ENCODE results near the gene DPPA3. TPM values are rescaled to one million over a fixed set of nuclear protein-coding genes. Genes with fewer than 3 reads are reported as not detected.

DPPA3 gene
- total RNA-seq, 1 donor from 2014 or later = not detected

DNA sequence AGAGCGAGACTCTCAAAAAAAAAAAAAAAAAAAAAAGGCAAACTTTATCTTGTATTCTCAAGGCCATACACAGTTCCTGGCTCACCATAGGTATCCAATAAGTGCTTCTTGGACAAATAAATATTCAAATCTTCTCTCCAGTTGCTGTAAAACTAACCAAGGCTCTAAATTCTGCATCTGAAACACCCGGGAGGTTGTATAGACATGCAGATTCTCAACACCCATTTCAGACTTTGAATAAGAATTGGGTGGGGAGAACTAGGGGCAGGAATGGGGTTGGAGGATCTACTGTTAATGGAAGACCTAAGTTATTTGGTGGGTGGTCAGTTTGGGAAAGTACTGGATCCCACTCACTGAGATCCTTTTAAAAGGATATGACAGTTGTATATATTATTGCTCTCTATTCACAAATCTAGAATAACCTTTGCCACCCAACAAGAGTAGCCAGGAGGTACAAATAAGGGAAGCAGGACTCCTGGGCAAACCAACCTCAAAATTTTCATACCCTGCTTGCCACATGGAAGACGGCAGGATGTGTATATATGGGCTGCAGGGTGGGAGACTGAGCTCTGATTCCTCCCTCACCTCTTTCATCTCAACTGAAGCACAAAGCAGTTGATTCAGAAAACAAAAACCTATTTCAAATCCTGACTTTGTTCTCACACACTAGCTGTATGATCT lies 16.5 kb upstream of the DPPA3 start:
- Histone ChIP-seq H3K4me3 (ENCODE audit: low read depth, low read length) (no peak overlapping the region), H3K27me3 (ENCODE audit: control insufficient read depth, insufficient read depth, low read length) (no peaks in the 10 kb centered on the region), H3K36me3 (ENCODE audit: control insufficient read depth, insufficient read depth, low read length) (no peaks in the 10 kb centered on the region)
- TF ChIP-seq, protein P1, sequence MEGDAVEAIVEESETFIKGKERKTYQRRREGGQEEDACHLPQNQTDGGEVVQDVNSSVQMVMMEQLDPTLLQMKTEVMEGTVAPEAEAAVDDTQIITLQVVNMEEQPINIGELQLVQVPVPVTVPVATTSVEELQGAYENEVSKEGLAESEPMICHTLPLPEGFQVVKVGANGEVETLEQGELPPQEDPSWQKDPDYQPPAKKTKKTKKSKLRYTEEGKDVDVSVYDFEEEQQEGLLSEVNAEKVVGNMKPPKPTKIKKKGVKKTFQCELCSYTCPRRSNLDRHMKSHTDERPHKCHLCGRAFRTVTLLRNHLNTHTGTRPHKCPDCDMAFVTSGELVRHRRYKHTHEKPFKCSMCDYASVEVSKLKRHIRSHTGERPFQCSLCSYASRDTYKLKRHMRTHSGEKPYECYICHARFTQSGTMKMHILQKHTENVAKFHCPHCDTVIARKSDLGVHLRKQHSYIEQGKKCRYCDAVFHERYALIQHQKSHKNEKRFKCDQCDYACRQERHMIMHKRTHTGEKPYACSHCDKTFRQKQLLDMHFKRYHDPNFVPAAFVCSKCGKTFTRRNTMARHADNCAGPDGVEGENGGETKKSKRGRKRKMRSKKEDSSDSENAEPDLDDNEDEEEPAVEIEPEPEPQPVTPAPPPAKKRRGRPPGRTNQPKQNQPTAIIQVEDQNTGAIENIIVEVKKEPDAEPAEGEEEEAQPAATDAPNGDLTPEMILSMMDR (IDR thresholded peaks at IDR 0.05; ENCODE audit: insufficient read depth, low read length, poor library complexity, severe bottlenecking) = no peak
- no peak for DNase-seq (ENCODE audit: low read depth)

DNA sequence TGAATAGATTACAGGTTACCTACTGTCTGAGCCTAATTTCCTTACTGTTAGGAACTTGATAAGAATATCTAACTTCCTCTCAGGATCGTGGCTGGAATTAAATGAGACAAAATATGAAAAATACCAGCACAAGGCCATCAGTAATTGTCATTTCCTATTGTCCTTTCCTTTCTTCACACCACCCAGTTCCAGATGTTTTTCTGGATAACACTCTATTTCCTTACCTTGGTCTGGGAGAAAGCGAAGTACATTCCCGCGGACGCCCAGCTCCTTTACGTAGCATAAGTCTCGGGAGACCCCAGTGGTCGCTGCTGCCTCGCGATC lies 16.0 kb upstream of the DPPA3 start:
- H3K4me3 ChIP-seq (ENCODE audit: low read depth, low read length) = no peak overlapping the region
- no peaks in the 10 kb centered on the region for H3K27me3 ChIP-seq (ENCODE audit: control insufficient read depth, insufficient read depth, low read length)
- DNase-seq (ENCODE audit: low read depth) = no peak
- TF ChIP-seq, protein P1 (IDR thresholded peaks at IDR 0.05; ENCODE audit: insufficient read depth, low read length, poor library complexity, severe bottlenecking) = no peak
- no peaks in the 10 kb centered on the region for H3K36me3 ChIP-seq (ENCODE audit: control insufficient read depth, insufficient read depth, low read length)

DNA sequence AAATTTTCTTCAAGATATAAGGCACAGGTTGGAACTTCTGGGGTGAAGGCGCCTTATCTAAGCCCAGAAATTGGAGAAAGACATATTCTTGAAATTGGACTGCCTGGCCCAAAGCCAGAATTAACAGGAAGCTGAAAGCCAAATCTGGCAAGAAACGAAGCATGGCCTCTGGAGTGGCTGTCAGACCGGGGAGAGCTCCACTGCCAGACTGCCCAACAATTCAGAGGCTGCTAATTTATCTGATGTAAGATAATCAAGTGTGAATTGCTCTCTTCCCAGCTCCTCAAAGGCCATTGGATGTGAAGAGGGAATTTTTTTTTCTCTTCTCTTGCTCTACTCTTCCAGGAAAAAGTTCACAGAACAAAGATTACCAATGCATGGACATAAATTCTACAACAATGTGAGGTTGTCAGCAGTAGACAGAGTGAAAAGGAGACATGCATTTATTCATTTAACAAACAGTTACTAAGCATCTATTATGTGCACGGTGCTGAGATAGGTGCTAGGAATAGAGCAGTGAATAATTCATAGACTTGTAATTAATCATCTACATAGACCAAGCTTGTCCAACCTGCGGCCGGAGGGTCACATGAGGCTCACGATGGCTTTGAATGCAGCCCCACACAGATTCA lies 15.6 kb upstream of the DPPA3 start, which contains the start of gene GDF3:
Gene GDF3 (minus strand): TSS at position 210 of the 632 bp plus-strand sequence. CDS start 47 bp downstream, at position 163.
- no peak within 1 kb of the TSS for H3K4me3 ChIP-seq (ENCODE audit: low read depth, low read length)
- H3K27me3 ChIP-seq (ENCODE audit: control insufficient read depth, insufficient read depth, low read length) = no peaks in the 10 kb centered on the region
- no peak for DNase-seq (ENCODE audit: low read depth)
- TF ChIP-seq, protein P1 (IDR thresholded peaks at IDR 0.05; ENCODE audit: insufficient read depth, low read length, poor library complexity, severe bottlenecking) = no peak
- no peaks in the 10 kb centered on the region for H3K36me3 ChIP-seq (ENCODE audit: control insufficient read depth, insufficient read depth, low read length)

DNA sequence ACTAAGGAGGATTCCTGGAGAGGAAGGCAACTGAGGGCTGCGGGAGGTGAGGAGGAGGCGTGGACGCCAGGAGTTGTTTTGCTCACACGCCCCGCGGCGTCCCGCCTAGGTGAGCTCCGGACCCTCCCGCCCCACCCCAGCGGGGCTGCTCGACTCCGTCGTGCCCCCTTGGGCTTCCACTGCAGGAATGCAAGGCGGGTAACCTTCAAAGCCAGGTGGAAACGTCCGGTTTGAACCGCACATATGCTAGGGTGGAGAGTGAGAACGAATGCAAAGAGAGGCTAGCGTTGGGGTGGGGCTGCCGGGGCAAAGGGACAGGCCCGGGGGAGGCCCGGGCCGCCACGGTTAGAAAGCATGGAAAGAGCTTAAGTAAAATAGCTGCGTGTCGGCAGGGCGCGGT lies 5.4 kb upstream of the DPPA3 start:
- DNase-seq (ENCODE audit: low read depth) = no peak
- no peaks in the 10 kb centered on the region for H3K36me3 ChIP-seq (ENCODE audit: control insufficient read depth, insufficient read depth, low read length)
- no peak overlapping the region for H3K4me3 ChIP-seq (ENCODE audit: low read depth, low read length)
- TF ChIP-seq, protein P1 (IDR thresholded peaks at IDR 0.05; ENCODE audit: insufficient read depth, low read length, poor library complexity, severe bottlenecking) = no peak
- H3K27me3 ChIP-seq (ENCODE audit: control insufficient read depth, insufficient read depth, low read length) = no peaks in the 10 kb centered on the region

DNA sequence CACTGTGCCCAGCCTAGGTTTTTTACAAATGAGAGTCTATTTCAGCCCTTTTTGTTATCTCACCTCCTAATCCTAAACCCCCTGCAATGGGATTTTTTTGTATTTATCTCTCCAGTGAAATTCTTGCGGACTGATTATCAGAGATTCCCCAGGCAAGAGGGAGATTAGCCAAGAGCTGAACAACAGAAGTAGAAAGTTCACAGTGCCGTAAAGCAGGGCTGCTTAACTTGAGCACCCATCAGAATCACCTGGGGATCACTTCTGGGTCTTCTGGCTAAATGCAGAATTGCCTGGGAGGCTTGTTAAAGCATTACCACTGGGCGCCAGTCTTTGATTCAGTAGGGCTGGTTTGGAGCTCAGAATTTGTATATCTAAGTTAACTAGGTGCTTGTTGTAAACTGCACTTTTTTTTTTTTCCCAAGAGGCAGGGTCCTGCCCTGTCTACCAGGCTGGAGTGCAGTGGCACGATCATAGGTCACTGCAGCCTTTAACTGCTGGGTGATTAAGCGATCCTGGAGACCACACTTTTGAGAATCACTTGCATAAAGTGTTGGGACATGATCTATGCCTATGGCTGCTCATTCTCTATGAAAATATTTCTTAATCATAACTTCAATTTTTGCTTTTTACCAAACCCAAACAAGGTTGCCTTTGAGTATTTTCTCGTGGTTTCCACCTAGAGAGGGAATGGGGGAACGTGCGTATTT lies 1.1 kb upstream of the DPPA3 start:
- DNase-seq (ENCODE audit: low read depth) = no peak
- TF ChIP-seq, protein P1 (IDR thresholded peaks at IDR 0.05; ENCODE audit: insufficient read depth, low read length, poor library complexity, severe bottlenecking) = no peak
- no peaks in the 10 kb centered on the region for H3K27me3 ChIP-seq (ENCODE audit: control insufficient read depth, insufficient read depth, low read length)
- H3K36me3 ChIP-seq (ENCODE audit: control insufficient read depth, insufficient read depth, low read length) = no peaks in the 10 kb centered on the region
- H3K4me3 ChIP-seq (ENCODE audit: low read depth, low read length) = no peak overlapping the region

Measured in kidney epithelial cell (primary cell).